Endothelial cell of umbilical vein (primary cell): ENCODE results near the gene ITGB1. TPM values are rescaled to one million over a fixed set of nuclear protein-coding genes. Genes with fewer than 3 reads are reported as not detected.

Source experiments
- BruUV-seq: library from RNA; stranded (reverse); fragments of 400-500 nt; replicated peaks from 2 replicates; lab custom pipeline; 2021; lab: Mats Ljungman, UMichigan
- CTCF ChIA-PET: fragments of 300-600, 350-600 bp; sonication (Branson Sonifier 250); formaldehyde crosslinking; loops from one replicate; lab custom pipeline; 2021; ENCODE audit warnings: antibody characterized with exemption, inconsistent platforms; lab: Charles Lee
- POLR2A ChIA-PET: fragments of 300-600, 350-600 bp; sonication (Branson Sonifier 250); formaldehyde crosslinking; loops from one replicate; lab custom pipeline; 2021; ENCODE audit warnings: antibody characterized with exemption, inconsistent platforms; lab: Charles Lee
- DNase-seq: peaks from one replicate; pipeline ENCODE4 v3.0.0-alpha.2; 2011; ENCODE audit warnings: low read depth, low spot score
- FAIRE-seq: peaks from 2 replicates; lab custom pipeline; 2011; peaks lifted over from hg19 to GRCh38; lab: Jason Lieb, UNC
- H2AFZ ChIP-seq: 2 replicates; pipeline ENCODE4 v1.6.0; 2012; ENCODE audit warnings: low read depth, low read length, control low read depth, inconsistent platforms
- H3K27ac ChIP-seq: 2 replicates; pipeline ENCODE4 v1.5.1; 2011; ENCODE audit warnings: low read depth, mild to moderate bottlenecking, control low read depth, low read length, moderate library complexity; ENCODE audit not compliant: insufficient read depth
- H3K27me3 ChIP-seq, 2 experiments: 2 replicates each; pipeline versions ENCODE4 v1.6.0 to v1.6.1; 2011; ENCODE audit warnings: low read length in 2 of 2, mixed read lengths in 1 of 2; ENCODE audit not compliant: control insufficient read depth in 2 of 2, insufficient read depth in 2 of 2
- H3K36me3 ChIP-seq, 2 experiments: 2 replicates in 1 of 2; 3 replicates in 1 of 2; pipeline ENCODE4 v1.5.1; 2011; ENCODE audit warnings: low read length in 2 of 2, mild to moderate bottlenecking in 1 of 2, moderate library complexity in 1 of 2; ENCODE audit not compliant: control insufficient read depth in 2 of 2, insufficient read depth in 2 of 2; ENCODE audit errors: extremely low read depth in 1 of 2
- H3K4me1 ChIP-seq: 3 replicates; pipeline ENCODE4 v1.5.1; 2011; ENCODE audit warnings: mild to moderate bottlenecking, low read length; ENCODE audit not compliant: control insufficient read depth, insufficient read depth; ENCODE audit errors: extremely low read depth
- H3K4me2 ChIP-seq: 2 replicates; pipeline ENCODE4 v1.6.1; 2011; ENCODE audit warnings: low read length, control low read depth, mixed read lengths; ENCODE audit not compliant: insufficient read depth
- H3K4me3 ChIP-seq, 3 experiments: fragments of 200-600 bp in 1 of 3; sonication (generic), shearing (Covaris generic) in 1 of 3; replicated peaks in 1 of 3; 2 replicates each; pipeline ENCODE4 v1.5.1; 2011 to 2016; ENCODE audit warnings: control low read depth in 3 of 3, low read length in 3 of 3, mild to moderate bottlenecking in 2 of 3, inconsistent platforms in 1 of 3, low read depth in 1 of 3, moderate library complexity in 1 of 3; ENCODE audit not compliant: insufficient read depth in 1 of 3
- H3K79me2 ChIP-seq: 2 replicates; pipeline ENCODE4 v1.6.0; 2012; ENCODE audit warnings: low read length, inconsistent platforms; ENCODE audit not compliant: control insufficient read depth, insufficient read depth
- H3K9ac ChIP-seq: replicated peaks from 2 replicates; pipeline ENCODE3; 2011; ENCODE audit warnings: low read length, control low read depth; ENCODE audit not compliant: insufficient read depth; ENCODE audit errors: extremely low read depth
- H3K9me1 ChIP-seq: replicated peaks from 3 replicates; pipeline ENCODE4 v1.6.0; 2011; ENCODE audit warnings: mild to moderate bottlenecking, low read length; ENCODE audit not compliant: control insufficient read depth, insufficient read depth; ENCODE audit errors: extremely low read depth
- H3K9me3 ChIP-seq: replicated peaks from 2 replicates; pipeline ENCODE4 v1.5.1; 2012; ENCODE audit warnings: low read length, inconsistent platforms; ENCODE audit not compliant: control insufficient read depth, insufficient read depth
- H4K20me1 ChIP-seq: replicated peaks from 2 replicates; pipeline ENCODE3; 2011; ENCODE audit warnings: mild to moderate bottlenecking, low read length; ENCODE audit not compliant: control insufficient read depth, insufficient read depth; ENCODE audit errors: extremely low read depth
- EZH2 ChIP-seq: IDR thresholded peaks from 2 replicates; pipeline ENCODE4 v1.6.1; 2012; ENCODE audit warnings: borderline replicate concordance, low read depth, mild to moderate bottlenecking, moderate library complexity, low read length, inconsistent platforms; ENCODE audit not compliant: severe bottlenecking
- FOS ChIP-seq: IDR thresholded peaks from 2 replicates; pipeline ENCODE4 v1.6.1; 2011; ENCODE audit warnings: mild to moderate bottlenecking, low read length, moderate library complexity, borderline replicate concordance; ENCODE audit not compliant: insufficient read depth
- GATA2 ChIP-seq: IDR thresholded peaks from 2 replicates; pipeline ENCODE4 v1.7.0; 2011; ENCODE audit warnings: low read depth, mild to moderate bottlenecking, moderate library complexity, mixed read lengths, low read length; ENCODE audit not compliant: insufficient read length, insufficient read depth
- JUN ChIP-seq: IDR thresholded peaks from 2 replicates; pipeline ENCODE4 v1.6.1; 2011; ENCODE audit warnings: borderline replicate concordance, low read depth; ENCODE audit not compliant: insufficient read length, insufficient read depth
- MYC ChIP-seq: IDR thresholded peaks from one replicate; pipeline ENCODE4 v1.6.1; 2011; ENCODE audit warnings: mild to moderate bottlenecking, low read depth, low read length
- POLR2A ChIP-seq: IDR thresholded peaks from 2 replicates; pipeline ENCODE4 v1.6.1; 2012; ENCODE audit warnings: low read depth, mild to moderate bottlenecking, control low read depth, low read length
- POLR2AphosphoS5 ChIP-seq: IDR thresholded peaks from 2 replicates; pipeline ENCODE4 v1.6.1; 2012; ENCODE audit warnings: low read depth, mild to moderate bottlenecking, control low read depth, low read length, moderate library complexity; ENCODE audit not compliant: insufficient read depth
- dilution Hi-C: fragments of 300-500 bp; cut with MboI; formaldehyde crosslinking; loops from one replicate; pipeline ENCODE4 v1.15.0; 2019; ENCODE audit warnings: low sequenced_read_pairs; ENCODE audit not compliant: extremely low pct_ligation_motif_present
- intact Hi-C: fragments of 100-400 bp; cut with micrococcal nuclease; formaldehyde crosslinking; loops from one replicate; pipeline ENCODE4 v1.10.0; 2022
- polyA plus RNA-seq, 4 experiments: library from polyadenylated mRNA; depleted of rRNA in 3 of 4; stranded (reverse) in 3 of 4; unstranded in 1 of 4; fragments of >200 nt; gene quantifications; 2 replicates each; pipeline versions ENCODE4 v1.2.1 to v1.2.3, GENCODE V29; 2011 to 2012; ENCODE audit warnings: missing spikeins in 1 of 4
- total RNA-seq: library from RNA; stranded (reverse); gene quantifications from 2 replicates; pipeline ENCODE4 v1.2.3, GENCODE V29; 2021
- TF ChIP-seq, protein P1 (sequence below), 2 donors: IDR thresholded peaks; 1 replicate in 1 of 2; 2 replicates in 1 of 2; pipeline ENCODE4 v1.5.1; 2011; ENCODE audit warnings: low read length in 2 of 2, mild to moderate bottlenecking in 2 of 2, moderate library complexity in 2 of 2, control low read depth in 1 of 2, inconsistent platforms in 1 of 2, low read depth in 1 of 2; ENCODE audit not compliant: insufficient read depth in 1 of 2; ENCODE audit errors: extremely low read depth in 1 of 2
- TF ChIP-seq, protein P2 (sequence below): IDR thresholded peaks from 2 replicates; pipeline ENCODE4 v1.6.1; 2011; ENCODE audit not compliant: insufficient read depth, insufficient read length

Gene ITGB1
- total and polyA plus RNA-seq, 2 donors (not counting 3 experiments of a cell fraction or from before 2014, with no cell fraction given): 424 to 1,147 TPM

DNA sequence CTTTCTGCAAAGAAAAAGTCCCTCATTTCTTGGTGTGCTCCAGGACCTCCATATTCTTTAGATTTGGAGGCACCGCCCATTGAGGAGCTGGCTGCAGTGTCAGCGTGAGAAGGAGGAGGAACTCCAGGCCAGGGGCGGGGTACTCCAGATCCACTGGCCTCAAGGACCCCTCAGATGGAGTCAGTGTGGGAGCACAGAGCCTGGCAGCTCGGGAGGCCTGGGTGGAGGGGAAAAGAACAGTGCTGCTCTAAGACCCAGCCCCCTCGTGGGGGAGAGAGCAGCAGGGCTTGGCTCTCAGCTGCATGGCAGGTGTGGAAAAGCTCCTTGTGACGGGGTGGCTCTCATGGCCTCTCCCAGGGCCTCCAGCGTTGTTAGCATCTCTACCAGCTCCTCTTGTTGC is 70.5 kb downstream of the ITGB1 start:
- Histone ChIP-seq H2AFZ (no peak overlapping the region), H3K27ac (no peak overlapping the region), H3K36me3 (no peaks in the 10 kb centered on the region), H3K9me1 (no peaks in the 10 kb centered on the region), H3K9me3 (no peaks in the 10 kb centered on the region), H3K4me1 (no peaks in the 10 kb centered on the region), H3K79me2 (no peaks in the 10 kb centered on the region), H4K20me1 (no peaks in the 10 kb centered on the region), H3K9ac (no peak overlapping the region), H3K4me3 (no peak overlapping the region), H3K4me2 (no peak overlapping the region), H3K27me3 (no peaks in the 10 kb centered on the region)
- FAIRE-seq (no peak), DNase-seq (no peak)
- dilution Hi-C loops: no loop called here
- no TSS peak for BruUV-seq
- POLR2A ChIA-PET: no interaction called here
- TF ChIP-seq, protein P1, sequence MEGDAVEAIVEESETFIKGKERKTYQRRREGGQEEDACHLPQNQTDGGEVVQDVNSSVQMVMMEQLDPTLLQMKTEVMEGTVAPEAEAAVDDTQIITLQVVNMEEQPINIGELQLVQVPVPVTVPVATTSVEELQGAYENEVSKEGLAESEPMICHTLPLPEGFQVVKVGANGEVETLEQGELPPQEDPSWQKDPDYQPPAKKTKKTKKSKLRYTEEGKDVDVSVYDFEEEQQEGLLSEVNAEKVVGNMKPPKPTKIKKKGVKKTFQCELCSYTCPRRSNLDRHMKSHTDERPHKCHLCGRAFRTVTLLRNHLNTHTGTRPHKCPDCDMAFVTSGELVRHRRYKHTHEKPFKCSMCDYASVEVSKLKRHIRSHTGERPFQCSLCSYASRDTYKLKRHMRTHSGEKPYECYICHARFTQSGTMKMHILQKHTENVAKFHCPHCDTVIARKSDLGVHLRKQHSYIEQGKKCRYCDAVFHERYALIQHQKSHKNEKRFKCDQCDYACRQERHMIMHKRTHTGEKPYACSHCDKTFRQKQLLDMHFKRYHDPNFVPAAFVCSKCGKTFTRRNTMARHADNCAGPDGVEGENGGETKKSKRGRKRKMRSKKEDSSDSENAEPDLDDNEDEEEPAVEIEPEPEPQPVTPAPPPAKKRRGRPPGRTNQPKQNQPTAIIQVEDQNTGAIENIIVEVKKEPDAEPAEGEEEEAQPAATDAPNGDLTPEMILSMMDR (IDR thresholded peaks at IDR 0.05; ENCODE audit: extremely low read depth in 1 of 2, insufficient read depth in 1 of 2, low read depth in 1 of 2, low read length in 2 of 2): no peak
- TF ChIP-seq POLR2AphosphoS5 (no peak), GATA2 (no peak)
- CTCF ChIA-PET: interaction anchor here (1.8 to 2.4 kb wide), 2 partner anchors 9 to 121 kb away, joined by 5 to 11 read pairs; no protein-coding TSS in a partner anchor
- intact Hi-C loops: no loop called here

DNA sequence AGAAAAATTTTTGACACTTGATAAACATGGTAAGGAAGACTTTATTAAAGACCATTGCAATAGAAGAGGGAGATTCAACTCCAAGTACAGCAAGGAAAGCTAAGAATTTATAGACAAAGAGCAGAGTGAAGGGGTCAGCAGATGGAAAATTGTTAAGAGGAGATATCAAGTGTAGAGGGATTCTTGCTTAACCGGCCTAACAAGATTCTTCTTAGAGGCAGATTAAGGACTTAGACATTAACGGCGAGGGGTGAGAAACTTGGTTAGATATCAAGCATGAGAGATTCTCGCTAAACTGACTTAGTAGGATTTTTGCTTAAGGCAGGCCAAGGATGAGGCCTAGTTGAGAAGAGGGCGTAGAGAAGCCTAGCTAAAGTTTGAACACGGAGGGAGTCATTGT is 76.0 kb downstream of the ITGB1 start:
- H3K9me1 ChIP-seq: no peaks in the 10 kb centered on the region
- no peak overlapping the region for H3K4me2 ChIP-seq
- ChIA-PET POLR2A (no interaction called here), CTCF (interaction anchor here (1.6 kb wide), 1 partner anchor 127 kb away, joined by 4 read pairs; no protein-coding TSS in a partner anchor)
- no peaks in the 10 kb centered on the region for H4K20me1 ChIP-seq
- H2AFZ ChIP-seq: no peak overlapping the region
- FAIRE-seq (no peak), DNase-seq (no peak)
- no peaks in the 10 kb centered on the region for H3K27me3 ChIP-seq
- no peaks in the 10 kb centered on the region for H3K79me2 ChIP-seq
- TF ChIP-seq EZH2: no peak
- TF ChIP-seq, protein P1 (IDR thresholded peaks at IDR 0.05; ENCODE audit: extremely low read depth in 1 of 2, insufficient read depth in 1 of 2, low read depth in 1 of 2, low read length in 2 of 2): no peak
- TF ChIP-seq POLR2A: no peak
- TF ChIP-seq POLR2AphosphoS5: no peak
- TF ChIP-seq MYC: no peak
- TF ChIP-seq GATA2: no peak
- no peak for TF ChIP-seq JUN
- TF ChIP-seq, protein P2, sequence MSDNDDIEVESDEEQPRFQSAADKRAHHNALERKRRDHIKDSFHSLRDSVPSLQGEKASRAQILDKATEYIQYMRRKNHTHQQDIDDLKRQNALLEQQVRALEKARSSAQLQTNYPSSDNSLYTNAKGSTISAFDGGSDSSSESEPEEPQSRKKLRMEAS: no peak
- TF ChIP-seq FOS: no peak
- no peak overlapping the region for H3K9ac ChIP-seq
- H3K4me3 ChIP-seq: no peak overlapping the region
- no peak overlapping the region for H3K27ac ChIP-seq
- no peaks in the 10 kb centered on the region for H3K9me3 ChIP-seq
- dilution Hi-C loops (no loop called here), intact Hi-C loops (no loop called here)
- BruUV-seq: no TSS peak
- H3K36me3 ChIP-seq: no peaks in the 10 kb centered on the region
- no peaks in the 10 kb centered on the region for H3K4me1 ChIP-seq
